Measurements from ENCODE around the gene OPCML. TPM values are rescaled to one million over a fixed set of nuclear protein-coding genes. Genes with fewer than 3 reads are reported as not detected.

OPCML gene
- total RNA-seq, 1 donor from 2014 or later: not detected

GRCh38 chr11:132450631-132451030, 1081.7 kb downstream of the OPCML start:
- H3K36me3 ChIP-seq: no peaks in the 10 kb centered on the region
- no peak overlapping the region for H3K27ac ChIP-seq
- intact Hi-C loops (cut with DNase I): no loop called here
- TF ChIP-seq CTCF (IDR thresholded peaks at IDR 0.05): no peak
- H3K27me3 ChIP-seq: no peaks in the 10 kb centered on the region
- no peaks in the 10 kb centered on the region for H3K4me1 ChIP-seq
- H3K4me3 ChIP-seq: no peak overlapping the region
- no peaks in the 10 kb centered on the region for H3K9me3 ChIP-seq
- no peak for DNase-seq (ENCODE audit: low spot score in 2 of 2)

DNA sequence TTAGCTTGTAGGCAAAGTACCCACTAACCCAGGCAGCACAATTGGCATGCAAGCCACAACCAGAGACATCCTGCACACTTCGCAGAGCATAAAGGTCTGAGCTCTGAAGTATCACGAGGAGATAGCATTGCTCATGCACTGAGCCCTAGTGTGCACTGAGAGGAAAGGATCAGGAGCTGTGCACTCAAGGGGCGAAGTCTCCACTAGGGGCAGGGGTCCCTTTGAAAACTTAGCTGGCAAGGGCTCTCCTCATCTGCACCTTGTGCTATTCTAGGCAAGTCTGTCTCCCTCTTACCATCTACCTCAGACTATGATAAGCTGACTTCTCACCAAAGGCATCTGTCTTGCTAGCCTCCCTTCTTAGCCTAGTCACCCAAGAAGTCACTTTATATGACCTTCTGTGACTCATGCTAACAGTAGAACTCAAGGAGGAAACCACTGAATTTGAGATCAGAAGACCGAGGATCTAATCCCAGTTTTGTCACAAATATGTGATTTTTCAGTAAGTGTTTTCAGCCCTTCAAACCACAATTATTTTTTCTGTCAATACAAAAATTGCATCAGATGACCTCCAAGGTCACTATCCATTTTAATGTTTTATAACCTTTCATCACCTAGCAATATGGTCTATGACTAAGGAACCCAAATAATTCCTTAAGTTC, 1083.8 kb downstream of the OPCML start:
- no peaks in the 10 kb centered on the region for H3K9me3 ChIP-seq
- DNase-seq (ENCODE audit: low spot score in 2 of 2): no peak
- no peak overlapping the region for H3K4me3 ChIP-seq
- TF ChIP-seq CTCF (IDR thresholded peaks at IDR 0.05): no peak
- no peaks in the 10 kb centered on the region for H3K36me3 ChIP-seq
- H3K27me3 ChIP-seq: no peaks in the 10 kb centered on the region
- H3K4me1 ChIP-seq: no peaks in the 10 kb centered on the region
- intact Hi-C loops (cut with DNase I): no loop called here
- no peak overlapping the region for H3K27ac ChIP-seq

DNA sequence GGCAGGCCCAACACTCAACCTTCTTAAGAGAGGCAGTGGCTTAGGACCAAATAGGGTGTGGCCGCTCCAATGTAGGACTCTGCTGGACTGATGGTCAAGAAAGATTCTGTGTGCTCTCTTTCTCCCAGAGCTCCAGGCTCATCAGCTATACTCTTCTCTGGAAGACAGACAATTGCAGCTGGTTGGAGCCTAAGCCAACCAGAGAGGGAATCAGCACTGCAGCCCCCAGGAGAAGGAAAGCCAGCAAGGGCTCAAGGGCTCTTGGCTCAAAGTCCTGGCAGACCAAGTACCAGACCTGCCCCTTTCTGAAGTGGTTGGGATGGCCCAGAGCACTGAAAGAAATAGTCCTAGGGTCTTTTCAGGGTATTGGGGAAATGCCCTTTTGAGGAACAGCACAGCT, 1084.5 kb downstream of the OPCML start:
- H3K27ac ChIP-seq: no peak overlapping the region
- H3K27me3 ChIP-seq: no peaks in the 10 kb centered on the region
- no peak overlapping the region for H3K4me3 ChIP-seq
- TF ChIP-seq CTCF (IDR thresholded peaks at IDR 0.05): no peak
- H3K36me3 ChIP-seq: no peaks in the 10 kb centered on the region
- H3K4me1 ChIP-seq: no peaks in the 10 kb centered on the region
- intact Hi-C loops (cut with DNase I): no loop called here
- H3K9me3 ChIP-seq: no peaks in the 10 kb centered on the region
- DNase-seq (ENCODE audit: low spot score in 2 of 2): no peak

DNA sequence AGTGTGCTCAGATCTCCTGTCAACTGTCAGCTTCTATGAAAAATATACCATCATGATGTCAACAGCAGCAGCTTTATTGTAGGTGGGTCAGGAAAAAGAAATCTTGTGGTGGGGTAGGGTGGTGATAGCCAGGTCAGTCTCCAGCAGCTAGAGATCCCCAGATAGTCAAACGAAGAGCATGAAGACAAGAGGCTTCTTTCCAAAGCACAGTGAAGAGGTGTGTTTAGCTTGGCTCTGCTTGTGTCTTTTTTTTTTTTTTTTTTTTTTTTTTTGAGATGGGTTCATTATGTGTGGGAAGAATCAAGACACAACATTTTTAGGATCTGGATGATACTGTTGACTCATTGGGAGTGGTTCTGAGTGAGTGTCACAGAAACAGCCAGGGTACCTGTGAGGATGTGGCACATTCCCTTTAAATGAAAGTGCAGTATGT, 1086.4 kb downstream of the OPCML start:
- H3K9me3 ChIP-seq: no peaks in the 10 kb centered on the region
- intact Hi-C loops (cut with DNase I): no loop called here
- no peaks in the 10 kb centered on the region for H3K27me3 ChIP-seq
- no peak overlapping the region for H3K27ac ChIP-seq
- no peaks in the 10 kb centered on the region for H3K4me1 ChIP-seq
- DNase-seq (ENCODE audit: low spot score in 2 of 2): no peak
- no peak for TF ChIP-seq CTCF (IDR thresholded peaks at IDR 0.05)
- no peaks in the 10 kb centered on the region for H3K36me3 ChIP-seq
- H3K4me3 ChIP-seq: no peak overlapping the region

DNA sequence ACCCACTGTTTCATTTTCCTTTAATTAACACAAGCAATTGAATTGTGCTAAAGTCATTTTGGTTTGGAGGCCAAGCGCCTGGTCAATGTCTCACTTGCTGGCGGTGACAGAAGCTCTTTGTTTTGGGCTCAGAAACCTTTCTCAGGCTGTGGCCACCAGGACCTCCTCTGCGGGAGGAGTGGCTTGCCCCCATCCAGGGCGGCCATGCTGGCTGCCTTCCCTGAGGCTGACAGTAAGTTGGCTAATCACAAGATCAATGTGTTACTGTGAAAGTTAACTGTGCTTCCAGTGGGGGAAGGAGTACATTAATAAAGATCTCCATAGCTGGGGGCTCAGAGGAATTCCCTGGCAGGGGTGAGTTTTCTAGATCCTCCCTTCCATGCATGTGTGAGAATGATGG, 1087.4 kb downstream of the OPCML start:
- no peak overlapping the region for H3K27ac ChIP-seq
- H3K4me1 ChIP-seq: no peaks in the 10 kb centered on the region
- no peak for TF ChIP-seq CTCF (IDR thresholded peaks at IDR 0.05)
- no peak overlapping the region for H3K4me3 ChIP-seq
- no peaks in the 10 kb centered on the region for H3K27me3 ChIP-seq
- intact Hi-C loops (cut with DNase I): no loop called here
- no peaks in the 10 kb centered on the region for H3K36me3 ChIP-seq
- no peak for DNase-seq (ENCODE audit: low spot score in 2 of 2)
- H3K9me3 ChIP-seq: no peaks in the 10 kb centered on the region
